ENCODE data around the gene ATP1A3. TPM values are rescaled to one million over a fixed set of nuclear protein-coding genes. Genes with fewer than 3 reads are reported as not detected.

The ATP1A3 gene
- total and polyA plus RNA-seq, 12 donors = 38.0 to 419 (median 334) TPM

DNA sequence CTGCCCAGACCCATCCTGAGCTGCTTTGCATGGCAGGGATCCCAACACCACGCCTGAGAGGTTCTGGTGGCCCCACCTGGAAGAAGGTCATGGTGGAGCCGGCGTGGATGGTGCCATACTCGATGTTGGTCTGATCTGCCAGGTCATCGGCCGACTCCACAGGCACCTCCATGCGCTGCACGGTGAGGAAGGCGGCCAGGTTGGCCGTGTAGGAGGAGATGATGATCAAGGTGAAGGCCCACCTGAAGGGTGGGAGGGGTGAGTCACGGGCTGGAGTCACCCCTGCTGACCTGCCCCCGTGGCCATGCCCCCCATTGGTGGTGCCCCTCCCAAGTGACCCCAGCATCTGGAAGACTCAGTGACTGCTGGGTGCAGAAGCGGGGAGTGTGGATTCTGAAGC lies 12.5 kb upstream of the ATP1A3 start:
- H3K27me3 ChIP-seq = peaks cover 0 to 11% (median 7%) of the 10 kb centered on the region in 7 donors
- no peak for DNase-seq
- no peaks in the 10 kb centered on the region for H3K36me3 ChIP-seq
- H3K4me1 ChIP-seq = no peaks in the 10 kb centered on the region
- TF ChIP-seq, protein P1, sequence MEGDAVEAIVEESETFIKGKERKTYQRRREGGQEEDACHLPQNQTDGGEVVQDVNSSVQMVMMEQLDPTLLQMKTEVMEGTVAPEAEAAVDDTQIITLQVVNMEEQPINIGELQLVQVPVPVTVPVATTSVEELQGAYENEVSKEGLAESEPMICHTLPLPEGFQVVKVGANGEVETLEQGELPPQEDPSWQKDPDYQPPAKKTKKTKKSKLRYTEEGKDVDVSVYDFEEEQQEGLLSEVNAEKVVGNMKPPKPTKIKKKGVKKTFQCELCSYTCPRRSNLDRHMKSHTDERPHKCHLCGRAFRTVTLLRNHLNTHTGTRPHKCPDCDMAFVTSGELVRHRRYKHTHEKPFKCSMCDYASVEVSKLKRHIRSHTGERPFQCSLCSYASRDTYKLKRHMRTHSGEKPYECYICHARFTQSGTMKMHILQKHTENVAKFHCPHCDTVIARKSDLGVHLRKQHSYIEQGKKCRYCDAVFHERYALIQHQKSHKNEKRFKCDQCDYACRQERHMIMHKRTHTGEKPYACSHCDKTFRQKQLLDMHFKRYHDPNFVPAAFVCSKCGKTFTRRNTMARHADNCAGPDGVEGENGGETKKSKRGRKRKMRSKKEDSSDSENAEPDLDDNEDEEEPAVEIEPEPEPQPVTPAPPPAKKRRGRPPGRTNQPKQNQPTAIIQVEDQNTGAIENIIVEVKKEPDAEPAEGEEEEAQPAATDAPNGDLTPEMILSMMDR (IDR thresholded peaks at IDR 0.05) = no peak
- no peak overlapping the region for H3K27ac ChIP-seq
- H3K4me3 ChIP-seq = no peak overlapping the region
- intact Hi-C loops (cut with DNase I) = no loop called here
- 87 to 91% methylated on average over 13 of the region's 13 CpGs for WGBS, 2 donors
- no peaks in the 10 kb centered on the region for H3K9me3 ChIP-seq
- no peak for ATAC-seq

DNA sequence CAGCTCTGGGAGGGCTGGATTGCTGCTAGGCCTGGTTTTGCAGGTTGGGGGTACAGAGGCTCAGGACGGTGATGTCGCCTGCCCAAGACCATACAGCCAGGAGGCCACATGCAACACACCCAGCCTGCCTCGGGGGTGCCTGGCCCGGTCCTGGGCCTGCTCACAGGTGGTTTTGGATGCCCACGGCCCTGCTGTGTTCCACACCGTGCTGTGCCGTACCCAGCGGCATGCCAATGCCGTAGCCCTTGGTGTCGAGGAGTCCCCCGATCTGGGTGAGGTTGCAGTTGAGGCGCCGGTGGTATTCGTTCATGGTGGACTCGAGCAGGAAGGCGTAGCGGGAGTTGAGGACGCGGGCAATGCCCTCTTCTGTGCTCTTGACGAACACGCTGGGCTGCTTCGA lies 11.5 kb upstream of the ATP1A3 start:
- intact Hi-C loops (cut with DNase I) = no loop called here
- 92 to 95% methylated on average over 22 of the region's 22 CpGs for WGBS, 2 donors
- TF ChIP-seq, protein P1 (IDR thresholded peaks at IDR 0.05) = no peak

DNA sequence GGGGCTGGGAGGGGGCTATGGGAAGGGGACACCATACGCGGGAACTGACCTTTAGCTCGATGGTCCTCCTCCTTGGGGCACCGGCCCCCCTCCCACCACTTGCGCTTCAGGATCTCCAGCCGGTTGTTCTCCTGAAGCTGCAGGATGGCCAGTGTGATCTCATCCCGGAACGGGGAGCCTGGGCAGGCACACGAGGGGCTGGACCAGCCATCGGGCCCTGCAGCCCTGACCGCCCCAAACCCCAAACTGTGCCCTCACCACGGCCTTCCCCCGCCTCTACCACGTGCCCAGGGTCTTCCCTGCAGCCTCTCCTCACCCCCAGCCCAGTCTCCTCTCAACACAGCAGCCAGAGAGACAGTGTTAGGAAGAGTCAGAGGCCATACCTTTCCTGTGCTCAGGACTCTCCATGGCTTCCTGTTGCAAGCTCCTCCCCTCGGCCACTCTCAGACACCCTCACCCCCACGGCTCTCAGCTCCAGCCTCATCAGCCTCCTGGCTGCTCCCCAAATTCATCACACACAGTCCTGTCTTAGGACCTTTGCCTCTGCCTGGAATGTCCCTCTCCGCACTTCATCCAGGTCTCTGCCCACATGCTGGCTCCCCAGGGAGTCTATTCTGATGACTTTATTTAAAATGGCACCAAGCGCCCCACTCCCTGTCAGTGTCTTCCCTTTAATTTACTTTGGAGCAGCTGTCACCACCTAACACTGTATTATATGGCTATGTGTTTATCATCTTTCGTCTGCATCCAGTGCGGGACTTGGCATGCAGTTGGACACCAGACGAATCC lies 9.7 kb upstream of the ATP1A3 start:
- ATAC-seq (no peak), DNase-seq (no peak)
- WGBS, 2 donors = 72 to 80% methylated on average over 20 to 21 of the region's 21 CpGs
- TF ChIP-seq, protein P1 (IDR thresholded peaks at IDR 0.05) = no peak
- Histone ChIP-seq H3K9me3 (no peaks in the 10 kb centered on the region), H3K36me3 (no peaks in the 10 kb centered on the region), H3K4me1 (no peaks in the 10 kb centered on the region), H3K27me3 (peaks cover 0 to 35% (median 31%) of the 10 kb centered on the region in 7 donors), H3K4me3 (no peak overlapping the region), H3K27ac (no peak overlapping the region)
- intact Hi-C loops (cut with DNase I) = no loop called here

More for the DNA sequence above, 11.5 kb upstream of the ATP1A3 start:
- Histone ChIP-seq H3K27ac (no peak overlapping the region), H3K4me1 (no peaks in the 10 kb centered on the region), H3K9me3 (no peaks in the 10 kb centered on the region), H3K4me3 (no peak overlapping the region), H3K27me3 (peaks cover 0 to 19% (median 17%) of the 10 kb centered on the region in 7 donors), H3K36me3 (no peaks in the 10 kb centered on the region)
- DNase-seq (no peak), ATAC-seq (no peak)

DNA sequence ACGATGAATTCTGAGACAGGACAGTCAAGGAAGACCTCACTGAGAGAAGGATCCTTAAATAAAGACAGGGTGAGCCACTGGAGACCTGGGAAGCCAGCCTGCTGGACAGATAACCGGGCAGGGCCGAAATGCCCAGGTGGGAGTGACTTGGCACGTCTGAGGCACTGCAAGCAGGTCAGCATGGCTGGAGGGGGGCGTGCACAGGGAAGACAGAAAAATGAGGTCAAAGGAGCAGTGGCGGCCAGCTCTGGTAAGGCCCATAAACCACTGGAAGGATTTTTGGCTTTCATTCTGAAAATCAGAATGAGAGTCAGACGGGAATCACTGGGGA lies 5.8 kb upstream of the ATP1A3 start:
- Histone ChIP-seq H3K4me3 (no peak overlapping the region), H3K9me3 (no peaks in the 10 kb centered on the region), H3K27me3 (peaks cover 0 to 74% (median 68%) of the 10 kb centered on the region in 7 donors), H3K27ac (no peak overlapping the region), H3K36me3 (no peaks in the 10 kb centered on the region), H3K4me1 (peaks cover 0 to 15% (median 11%) of the 10 kb centered on the region in 9 donors)
- no peak for ATAC-seq
- TF ChIP-seq, protein P1 (IDR thresholded peaks at IDR 0.05) = no peak
- DNase-seq = no peak
- intact Hi-C loops (cut with DNase I) = loop anchor here in 6 of 10 donors (2.0 to 10.0 kb wide), 4 partner anchors 32 to 75 kb away; partner anchors contain the start of genes GRIK5 (in 2 of the 6) and ZNF574 (in 2 of the 6)
- WGBS, 2 donors = 64 to 76% methylated on average over 7 of the region's 7 CpGs

Measured in heart right ventricle (tissue), 16 donors.